ENCODE results near the gene FZD4. TPM values are rescaled to one million over a fixed set of nuclear protein-coding genes. Genes with fewer than 3 reads are reported as not detected.

FZD4 gene
- polyA plus RNA-seq, 1 donor from 2014 or later: 0.76 TPM

GRCh38 chr11:86952221-86952875 lies 2.8 kb downstream of the FZD4 start:
- Histone ChIP-seq H3K27me3 (ENCODE audit: insufficient read depth, low read depth, low read length) (no peaks in the 10 kb centered on the region), H3F3A (ENCODE audit: insufficient read depth, low read length, poor library complexity, severe bottlenecking) (no peaks in the 10 kb centered on the region), H2AFZ (ENCODE audit: low read depth, low read length) (no peak overlapping the region), H3K9ac (ENCODE audit: low read length) (no peak overlapping the region), H3K79me2 (replicated peaks; ENCODE audit: insufficient read depth, low read length) (no peaks in the 10 kb centered on the region), H4K20me1 (ENCODE audit: insufficient read depth) (no peaks in the 10 kb centered on the region), H3K9me3 (ENCODE audit: low read length) (no peaks in the 10 kb centered on the region), H3K36me3 (ENCODE audit: insufficient read depth, low read length) (no peaks in the 10 kb centered on the region), H3K4me2 (ENCODE audit: low read length) (no peak overlapping the region), H3K4me3 (ENCODE audit: low read length) (no peak overlapping the region), H3K9me2 (ENCODE audit: insufficient read depth, low read length) (no peaks in the 10 kb centered on the region), H3K27ac (ENCODE audit: low read length) (no peak overlapping the region)
- no peak for TF ChIP-seq MXI1 (conservative IDR thresholded peaks at IDR 0.05; ENCODE audit: poor library complexity, severe bottlenecking)
- TF ChIP-seq RAD21 (conservative IDR thresholded peaks at IDR 0.05): no peak
- TF ChIP-seq CTCF (IDR thresholded peaks at IDR 0.05; ENCODE audit: poor library complexity, severe bottlenecking): no peak
- no peak for TF ChIP-seq POLR2AphosphoS5 (IDR thresholded peaks at IDR 0.05)
- TF ChIP-seq SMC3 (conservative IDR thresholded peaks at IDR 0.05; ENCODE audit: poor library complexity): no peak
- no peak for TF ChIP-seq EP300 (conservative IDR thresholded peaks at IDR 0.05; ENCODE audit: poor library complexity, severe bottlenecking)
- no peak for TF ChIP-seq EZH2 (IDR thresholded peaks at IDR 0.05; ENCODE audit: borderline replicate concordance, insufficient read depth, low read length, poor library complexity, severe bottlenecking)
- TF ChIP-seq TAF1 (IDR thresholded peaks at IDR 0.05; ENCODE audit: low read depth): no peak
- TF ChIP-seq REST (IDR thresholded peaks at IDR 0.05; ENCODE audit: borderline replicate concordance): no peak

GRCh38 chr11:86951706-86952105 lies 3.5 kb downstream of the FZD4 start:
- Histone ChIP-seq H3K27me3 (ENCODE audit: insufficient read depth, low read depth, low read length) (no peaks in the 10 kb centered on the region), H3K9me2 (ENCODE audit: insufficient read depth, low read length) (no peaks in the 10 kb centered on the region), H3K4me2 (ENCODE audit: low read length) (no peak overlapping the region), H4K20me1 (ENCODE audit: insufficient read depth) (no peaks in the 10 kb centered on the region), H3K4me3 (ENCODE audit: low read length) (no peak overlapping the region), H3K9ac (ENCODE audit: low read length) (no peak overlapping the region), H3K36me3 (ENCODE audit: insufficient read depth, low read length) (no peaks in the 10 kb centered on the region), H2AFZ (ENCODE audit: low read depth, low read length) (no peak overlapping the region), H3K27ac (ENCODE audit: low read length) (no peak overlapping the region), H3F3A (ENCODE audit: insufficient read depth, low read length, poor library complexity, severe bottlenecking) (no peaks in the 10 kb centered on the region), H3K9me3 (ENCODE audit: low read length) (no peaks in the 10 kb centered on the region), H3K79me2 (replicated peaks; ENCODE audit: insufficient read depth, low read length) (no peaks in the 10 kb centered on the region)
- TF ChIP-seq EP300 (conservative IDR thresholded peaks at IDR 0.05; ENCODE audit: poor library complexity, severe bottlenecking) (no peak), POLR2AphosphoS5 (IDR thresholded peaks at IDR 0.05) (no peak), CTCF (IDR thresholded peaks at IDR 0.05; ENCODE audit: poor library complexity, severe bottlenecking) (no peak), SMC3 (conservative IDR thresholded peaks at IDR 0.05; ENCODE audit: poor library complexity) (no peak), EZH2 (IDR thresholded peaks at IDR 0.05; ENCODE audit: borderline replicate concordance, insufficient read depth, low read length, poor library complexity, severe bottlenecking) (no peak), TAF1 (IDR thresholded peaks at IDR 0.05; ENCODE audit: low read depth) (no peak), MXI1 (conservative IDR thresholded peaks at IDR 0.05; ENCODE audit: poor library complexity, severe bottlenecking) (no peak), REST (IDR thresholded peaks at IDR 0.05; ENCODE audit: borderline replicate concordance) (no peak), RAD21 (conservative IDR thresholded peaks at IDR 0.05) (no peak)
